ENCODE measurements around the gene TMEM183A. TPM values are rescaled to one million over a fixed set of nuclear protein-coding genes. Genes with fewer than 3 reads are reported as not detected.

Gene TMEM183A
- total RNA-seq, 1 experiment from 2014 or later = 59.1 TPM

GRCh38 chr1:203031467-203031866 is 24.3 kb downstream of the TMEM183A start:
- H3K27me3 ChIP-seq (ENCODE audit: control insufficient read depth, insufficient read depth, low read length) = no peaks in the 10 kb centered on the region; the same call in 1 of the 2 replicates
- no peak overlapping the region for H3K27ac ChIP-seq (ENCODE audit: low read length)
- CTCF ChIA-PET = interaction anchor here (0.7 kb wide), 1 partner anchor 236 kb away, joined by 3 read pairs; no protein-coding TSS in a partner anchor
- POLR2A ChIA-PET = no interaction called here
- in situ Hi-C loops (cut with HindIII; ENCODE audit: low pct_unique_long_range_greater_than_20kb, low sequenced_read_pairs) = no loop called here
- intact Hi-C loops (cut with micrococcal nuclease; ENCODE audit: unreplicated experiment) = no loop called here
- BruUV-seq (replicated peaks) = no TSS peak
- DNase-seq (ENCODE audit: low read depth, low spot score) (no peak), ATAC-seq (no peak)
- H3K36me3 ChIP-seq (ENCODE audit: control insufficient read depth, insufficient read depth, low read length) = no peaks in the 10 kb centered on the region
- no peaks in the 10 kb centered on the region for H3K4me1 ChIP-seq (ENCODE audit: control insufficient read depth, insufficient read depth, low read length)
- no peak overlapping the region for H3K4me3 ChIP-seq (ENCODE audit: low read depth in 2 of 2, low read length in 2 of 2)
- TF ChIP-seq, protein P1, sequence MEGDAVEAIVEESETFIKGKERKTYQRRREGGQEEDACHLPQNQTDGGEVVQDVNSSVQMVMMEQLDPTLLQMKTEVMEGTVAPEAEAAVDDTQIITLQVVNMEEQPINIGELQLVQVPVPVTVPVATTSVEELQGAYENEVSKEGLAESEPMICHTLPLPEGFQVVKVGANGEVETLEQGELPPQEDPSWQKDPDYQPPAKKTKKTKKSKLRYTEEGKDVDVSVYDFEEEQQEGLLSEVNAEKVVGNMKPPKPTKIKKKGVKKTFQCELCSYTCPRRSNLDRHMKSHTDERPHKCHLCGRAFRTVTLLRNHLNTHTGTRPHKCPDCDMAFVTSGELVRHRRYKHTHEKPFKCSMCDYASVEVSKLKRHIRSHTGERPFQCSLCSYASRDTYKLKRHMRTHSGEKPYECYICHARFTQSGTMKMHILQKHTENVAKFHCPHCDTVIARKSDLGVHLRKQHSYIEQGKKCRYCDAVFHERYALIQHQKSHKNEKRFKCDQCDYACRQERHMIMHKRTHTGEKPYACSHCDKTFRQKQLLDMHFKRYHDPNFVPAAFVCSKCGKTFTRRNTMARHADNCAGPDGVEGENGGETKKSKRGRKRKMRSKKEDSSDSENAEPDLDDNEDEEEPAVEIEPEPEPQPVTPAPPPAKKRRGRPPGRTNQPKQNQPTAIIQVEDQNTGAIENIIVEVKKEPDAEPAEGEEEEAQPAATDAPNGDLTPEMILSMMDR (IDR thresholded peaks at IDR 0.05) = peak; percentile 70
- TF ChIP-seq POLR2AphosphoS5 (IDR thresholded peaks at IDR 0.05; ENCODE audit: low read depth, low read length) = no peak
- no peaks in the 10 kb centered on the region for H3K9me3 ChIP-seq (ENCODE audit: control insufficient read depth, insufficient read depth, low read depth, low read length)

- Histone ChIP-seq H3K4me1 (ENCODE audit: control insufficient read depth, insufficient read depth, low read length) (no peaks in the 10 kb centered on the region), H3K4me3 (ENCODE audit: low read depth in 2 of 2, low read length in 2 of 2) (no peak overlapping the region), H3K27ac (ENCODE audit: low read length) (no peak overlapping the region), H3K36me3 (ENCODE audit: control insufficient read depth, insufficient read depth, low read length) (no peaks in the 10 kb centered on the region), H3K27me3 (ENCODE audit: control insufficient read depth, insufficient read depth, low read length) (no peaks in the 10 kb centered on the region), H3K9me3 (ENCODE audit: control insufficient read depth, insufficient read depth, low read depth, low read length) (no peaks in the 10 kb centered on the region)
- ChIA-PET POLR2A (no interaction called here), CTCF (interaction anchor here (1.3 kb wide), 1 partner anchor 235 kb away, joined by 4 read pairs; no protein-coding TSS in a partner anchor)
- DNase-seq (ENCODE audit: low read depth, low spot score) (no peak), ATAC-seq (no peak)
- no TSS peak for BruUV-seq (replicated peaks)
- in situ Hi-C loops (cut with HindIII; ENCODE audit: low pct_unique_long_range_greater_than_20kb, low sequenced_read_pairs) = no loop called here
- TF ChIP-seq POLR2AphosphoS5 (IDR thresholded peaks at IDR 0.05; ENCODE audit: low read depth, low read length) = no peak
- TF ChIP-seq TCF7L2 (IDR thresholded peaks at IDR 0.05; ENCODE audit: low read depth, low read length) = no peak
- TF ChIP-seq, protein P1 (IDR thresholded peaks at IDR 0.05) = no peak
- no peak for TF ChIP-seq SIN3A (IDR thresholded peaks at IDR 0.05; ENCODE audit: borderline replicate concordance, insufficient read depth, low read depth, low read length)
- TF ChIP-seq REST (IDR thresholded peaks at IDR 0.05; ENCODE audit: insufficient read depth in 1 of 2, low read depth in 2 of 2, low read length in 1 of 2) = no peak
- intact Hi-C loops (cut with micrococcal nuclease; ENCODE audit: unreplicated experiment) = no loop called here
Observed at GRCh38 chr1:203033287-203033686, 26.1 kb downstream of the TMEM183A start.

All from Panc1 (cell line).